ENCODE results near the gene HPCAL4.

Gene HPCAL4

DNA sequence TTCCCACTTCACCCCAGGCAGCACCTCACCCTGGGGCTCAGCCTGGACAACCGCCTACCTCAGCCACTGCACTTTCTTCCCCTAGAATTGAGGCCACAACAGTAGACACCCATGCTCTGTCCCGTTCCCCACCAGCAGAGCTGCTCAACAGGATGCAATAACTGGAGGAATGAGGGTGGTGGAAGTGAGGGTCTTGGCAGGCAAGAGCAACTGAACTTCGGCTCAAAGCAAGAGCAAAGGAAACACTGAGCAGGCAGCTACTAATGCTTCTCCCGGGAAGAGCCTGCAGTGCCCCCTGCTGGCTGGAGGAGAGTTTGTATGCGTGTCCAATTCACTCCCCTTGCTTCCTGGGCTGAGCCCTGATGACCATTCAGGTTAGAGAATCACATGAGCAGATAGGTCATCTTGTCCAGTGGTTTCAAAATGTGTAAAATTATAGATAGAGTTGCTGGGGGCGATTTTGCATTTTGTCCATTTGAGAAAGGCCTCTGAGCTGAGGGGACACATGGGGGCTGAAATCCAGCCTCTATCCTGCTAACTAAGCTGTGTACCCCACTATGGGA, 33.2 kb downstream of the HPCAL4 start (continued):
- TF ChIP-seq, protein P1, sequence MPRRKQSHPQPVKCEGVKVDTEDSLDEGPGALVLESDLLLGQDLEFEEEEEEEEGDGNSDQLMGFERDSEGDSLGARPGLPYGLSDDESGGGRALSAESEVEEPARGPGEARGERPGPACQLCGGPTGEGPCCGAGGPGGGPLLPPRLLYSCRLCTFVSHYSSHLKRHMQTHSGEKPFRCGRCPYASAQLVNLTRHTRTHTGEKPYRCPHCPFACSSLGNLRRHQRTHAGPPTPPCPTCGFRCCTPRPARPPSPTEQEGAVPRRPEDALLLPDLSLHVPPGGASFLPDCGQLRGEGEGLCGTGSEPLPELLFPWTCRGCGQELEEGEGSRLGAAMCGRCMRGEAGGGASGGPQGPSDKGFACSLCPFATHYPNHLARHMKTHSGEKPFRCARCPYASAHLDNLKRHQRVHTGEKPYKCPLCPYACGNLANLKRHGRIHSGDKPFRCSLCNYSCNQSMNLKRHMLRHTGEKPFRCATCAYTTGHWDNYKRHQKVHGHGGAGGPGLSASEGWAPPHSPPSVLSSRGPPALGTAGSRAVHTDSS (tag by site-specific recombination; IDR thresholded peaks at IDR 0.05), result no peak
- TF ChIP-seq, protein P2, sequence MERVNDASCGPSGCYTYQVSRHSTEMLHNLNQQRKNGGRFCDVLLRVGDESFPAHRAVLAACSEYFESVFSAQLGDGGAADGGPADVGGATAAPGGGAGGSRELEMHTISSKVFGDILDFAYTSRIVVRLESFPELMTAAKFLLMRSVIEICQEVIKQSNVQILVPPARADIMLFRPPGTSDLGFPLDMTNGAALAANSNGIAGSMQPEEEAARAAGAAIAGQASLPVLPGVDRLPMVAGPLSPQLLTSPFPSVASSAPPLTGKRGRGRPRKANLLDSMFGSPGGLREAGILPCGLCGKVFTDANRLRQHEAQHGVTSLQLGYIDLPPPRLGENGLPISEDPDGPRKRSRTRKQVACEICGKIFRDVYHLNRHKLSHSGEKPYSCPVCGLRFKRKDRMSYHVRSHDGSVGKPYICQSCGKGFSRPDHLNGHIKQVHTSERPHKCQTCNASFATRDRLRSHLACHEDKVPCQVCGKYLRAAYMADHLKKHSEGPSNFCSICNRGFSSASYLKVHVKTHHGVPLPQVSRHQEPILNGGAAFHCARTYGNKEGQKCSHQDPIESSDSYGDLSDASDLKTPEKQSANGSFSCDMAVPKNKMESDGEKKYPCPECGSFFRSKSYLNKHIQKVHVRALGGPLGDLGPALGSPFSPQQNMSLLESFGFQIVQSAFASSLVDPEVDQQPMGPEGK (tag by site-specific recombination; IDR thresholded peaks at IDR 0.05), result no peak
- TF ChIP-seq, protein P3, sequence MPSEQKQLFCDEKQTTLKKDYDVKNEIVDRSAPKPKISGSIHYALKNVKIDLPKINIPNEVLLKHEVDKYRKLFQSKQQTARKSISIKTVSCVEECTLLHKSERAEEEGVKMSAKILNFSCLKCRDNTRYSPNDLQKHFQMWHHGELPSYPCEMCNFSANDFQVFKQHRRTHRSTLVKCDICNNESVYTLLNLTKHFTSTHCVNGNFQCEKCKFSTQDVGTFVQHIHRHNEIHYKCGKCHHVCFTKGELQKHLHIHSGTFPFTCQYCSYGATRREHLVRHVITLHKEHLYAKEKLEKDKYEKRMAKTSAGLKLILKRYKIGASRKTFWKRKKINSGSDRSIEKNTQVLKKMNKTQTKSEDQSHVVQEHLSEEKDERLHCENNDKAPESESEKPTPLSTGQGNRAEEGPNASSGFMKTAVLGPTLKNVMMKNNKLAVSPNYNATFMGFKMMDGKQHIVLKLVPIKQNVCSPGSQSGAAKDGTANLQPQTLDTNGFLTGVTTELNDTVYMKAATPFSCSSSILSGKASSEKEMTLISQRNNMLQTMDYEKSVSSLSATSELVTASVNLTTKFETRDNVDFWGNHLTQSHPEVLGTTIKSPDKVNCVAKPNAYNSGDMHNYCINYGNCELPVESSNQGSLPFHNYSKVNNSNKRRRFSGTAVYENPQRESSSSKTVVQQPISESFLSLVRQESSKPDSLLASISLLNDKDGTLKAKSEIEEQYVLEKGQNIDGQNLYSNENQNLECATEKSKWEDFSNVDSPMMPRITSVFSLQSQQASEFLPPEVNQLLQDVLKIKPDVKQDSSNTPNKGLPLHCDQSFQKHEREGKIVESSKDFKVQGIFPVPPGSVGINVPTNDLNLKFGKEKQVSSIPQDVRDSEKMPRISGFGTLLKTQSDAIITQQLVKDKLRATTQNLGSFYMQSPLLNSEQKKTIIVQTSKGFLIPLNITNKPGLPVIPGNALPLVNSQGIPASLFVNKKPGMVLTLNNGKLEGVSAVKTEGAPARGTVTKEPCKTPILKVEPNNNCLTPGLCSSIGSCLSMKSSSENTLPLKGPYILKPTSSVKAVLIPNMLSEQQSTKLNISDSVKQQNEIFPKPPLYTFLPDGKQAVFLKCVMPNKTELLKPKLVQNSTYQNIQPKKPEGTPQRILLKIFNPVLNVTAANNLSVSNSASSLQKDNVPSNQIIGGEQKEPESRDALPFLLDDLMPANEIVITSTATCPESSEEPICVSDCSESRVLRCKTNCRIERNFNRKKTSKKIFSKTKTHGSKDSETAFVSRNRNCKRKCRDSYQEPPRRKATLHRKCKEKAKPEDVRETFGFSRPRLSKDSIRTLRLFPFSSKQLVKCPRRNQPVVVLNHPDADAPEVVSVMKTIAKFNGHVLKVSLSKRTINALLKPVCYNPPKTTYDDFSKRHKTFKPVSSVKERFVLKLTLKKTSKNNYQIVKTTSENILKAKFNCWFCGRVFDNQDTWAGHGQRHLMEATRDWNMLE (tag by site-specific recombination; conservative IDR thresholded peaks at IDR 0.05; ENCODE audit: low read depth), result 0 out of 2 replicates have a peak, but pooled peaks have one; percentile 31
- TF ChIP-seq OVOL3 (tag by site-specific recombination; IDR thresholded peaks at IDR 0.05) (no peak), SCRT2 (tag by site-specific recombination; IDR thresholded peaks at IDR 0.05) (no peak), ZBTB21 (tag by site-specific recombination; IDR thresholded peaks at IDR 0.05) (no peak), ZNF394 (tag by site-specific recombination; IDR thresholded peaks at IDR 0.05; ENCODE audit: borderline replicate concordance) (peak; percentile 62; the same call in 1 of the 2 replicates), ZBTB17 (tag by site-specific recombination; IDR thresholded peaks at IDR 0.05) (peak; percentile 73), ZNF341 (tag by site-specific recombination; IDR thresholded peaks at IDR 0.05; ENCODE audit: low read depth) (0 out of 2 replicates have a peak, but pooled peaks have one; percentile 14), KLF7 (tag by site-specific recombination; IDR thresholded peaks at IDR 0.05; ENCODE audit: borderline replicate concordance) (no peak)
- TF ChIP-seq, protein P4, sequence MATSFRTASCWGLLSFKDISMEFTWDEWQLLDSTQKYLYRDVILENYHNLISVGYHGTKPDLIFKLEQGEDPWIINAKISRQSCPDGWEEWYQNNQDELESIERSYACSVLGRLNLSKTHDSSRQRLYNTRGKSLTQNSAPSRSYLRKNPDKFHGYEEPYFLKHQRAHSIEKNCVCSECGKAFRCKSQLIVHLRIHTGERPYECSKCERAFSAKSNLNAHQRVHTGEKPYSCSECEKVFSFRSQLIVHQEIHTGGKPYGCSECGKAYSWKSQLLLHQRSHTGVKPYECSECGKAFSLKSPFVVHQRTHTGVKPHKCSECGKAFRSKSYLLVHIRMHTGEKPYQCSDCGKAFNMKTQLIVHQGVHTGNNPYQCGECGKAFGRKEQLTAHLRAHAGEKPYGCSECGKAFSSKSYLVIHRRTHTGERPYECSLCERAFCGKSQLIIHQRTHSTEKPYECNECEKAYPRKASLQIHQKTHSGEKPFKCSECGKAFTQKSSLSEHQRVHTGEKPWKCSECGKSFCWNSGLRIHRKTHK (tag by site-specific recombination; IDR thresholded peaks at IDR 0.05), result no peak
- TF ChIP-seq, protein P5, sequence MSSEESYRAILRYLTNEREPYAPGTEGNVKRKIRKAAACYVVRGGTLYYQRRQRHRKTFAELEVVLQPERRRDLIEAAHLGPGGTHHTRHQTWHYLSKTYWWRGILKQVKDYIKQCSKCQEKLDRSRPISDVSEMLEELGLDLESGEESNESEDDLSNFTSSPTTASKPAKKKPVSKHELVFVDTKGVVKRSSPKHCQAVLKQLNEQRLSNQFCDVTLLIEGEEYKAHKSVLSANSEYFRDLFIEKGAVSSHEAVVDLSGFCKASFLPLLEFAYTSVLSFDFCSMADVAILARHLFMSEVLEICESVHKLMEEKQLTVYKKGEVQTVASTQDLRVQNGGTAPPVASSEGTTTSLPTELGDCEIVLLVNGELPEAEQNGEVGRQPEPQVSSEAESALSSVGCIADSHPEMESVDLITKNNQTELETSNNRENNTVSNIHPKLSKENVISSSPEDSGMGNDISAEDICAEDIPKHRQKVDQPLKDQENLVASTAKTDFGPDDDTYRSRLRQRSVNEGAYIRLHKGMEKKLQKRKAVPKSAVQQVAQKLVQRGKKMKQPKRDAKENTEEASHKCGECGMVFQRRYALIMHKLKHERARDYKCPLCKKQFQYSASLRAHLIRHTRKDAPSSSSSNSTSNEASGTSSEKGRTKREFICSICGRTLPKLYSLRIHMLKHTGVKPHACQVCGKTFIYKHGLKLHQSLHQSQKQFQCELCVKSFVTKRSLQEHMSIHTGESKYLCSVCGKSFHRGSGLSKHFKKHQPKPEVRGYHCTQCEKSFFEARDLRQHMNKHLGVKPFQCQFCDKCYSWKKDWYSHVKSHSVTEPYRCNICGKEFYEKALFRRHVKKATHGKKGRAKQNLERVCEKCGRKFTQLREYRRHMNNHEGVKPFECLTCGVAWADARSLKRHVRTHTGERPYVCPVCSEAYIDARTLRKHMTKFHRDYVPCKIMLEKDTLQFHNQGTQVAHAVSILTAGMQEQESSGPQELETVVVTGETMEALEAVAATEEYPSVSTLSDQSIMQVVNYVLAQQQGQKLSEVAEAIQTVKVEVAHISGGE (tag by site-specific recombination; conservative IDR thresholded peaks at IDR 0.05; ENCODE audit: low read depth), result no peak
- TF ChIP-seq, protein P6, sequence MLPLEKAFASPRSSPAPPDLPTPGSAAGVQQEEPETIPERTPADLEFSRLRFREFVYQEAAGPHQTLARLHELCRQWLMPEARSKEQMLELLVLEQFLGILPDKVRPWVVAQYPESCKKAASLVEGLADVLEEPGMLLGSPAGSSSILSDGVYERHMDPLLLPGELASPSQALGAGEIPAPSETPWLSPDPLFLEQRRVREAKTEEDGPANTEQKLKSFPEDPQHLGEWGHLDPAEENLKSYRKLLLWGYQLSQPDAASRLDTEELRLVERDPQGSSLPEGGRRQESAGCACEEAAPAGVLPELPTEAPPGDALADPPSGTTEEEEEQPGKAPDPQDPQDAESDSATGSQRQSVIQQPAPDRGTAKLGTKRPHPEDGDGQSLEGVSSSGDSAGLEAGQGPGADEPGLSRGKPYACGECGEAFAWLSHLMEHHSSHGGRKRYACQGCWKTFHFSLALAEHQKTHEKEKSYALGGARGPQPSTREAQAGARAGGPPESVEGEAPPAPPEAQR (tag by site-specific recombination; IDR thresholded peaks at IDR 0.05), result no peak
- TF ChIP-seq, protein P7, sequence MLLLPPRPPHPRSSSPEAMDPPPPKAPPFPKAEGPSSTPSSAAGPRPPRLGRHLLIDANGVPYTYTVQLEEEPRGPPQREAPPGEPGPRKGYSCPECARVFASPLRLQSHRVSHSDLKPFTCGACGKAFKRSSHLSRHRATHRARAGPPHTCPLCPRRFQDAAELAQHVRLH (tag by site-specific recombination; IDR thresholded peaks at IDR 0.05), result 0 out of 2 replicates have a peak, but pooled peaks have one; percentile 26

All from HEK293 (cell line).